Loucy (cell line): ENCODE data around the gene TNK1.

ENCODE experiments used
- EZH2phosphoT487 ChIP-seq: fragments of 200-600 bp; IDR thresholded peaks from 2 replicates; pipeline ENCODE4 v1.6.1; 2018; ENCODE audit warnings: antibody characterized with exemption, mild to moderate bottlenecking, moderate library complexity, borderline replicate concordance
- TF ChIP-seq, protein P1 (sequence below): fragments of 200-600 bp; sonication (generic); conservative IDR thresholded peaks from 2 replicates; pipeline ENCODE4 v1.5.1; 2014; ENCODE audit warnings: mild to moderate bottlenecking, antibody characterized with exemption, low read length

GRCh38 chr17:7437369-7437863, 56.5 kb downstream of the TNK1 start:
- TF ChIP-seq, protein P1, sequence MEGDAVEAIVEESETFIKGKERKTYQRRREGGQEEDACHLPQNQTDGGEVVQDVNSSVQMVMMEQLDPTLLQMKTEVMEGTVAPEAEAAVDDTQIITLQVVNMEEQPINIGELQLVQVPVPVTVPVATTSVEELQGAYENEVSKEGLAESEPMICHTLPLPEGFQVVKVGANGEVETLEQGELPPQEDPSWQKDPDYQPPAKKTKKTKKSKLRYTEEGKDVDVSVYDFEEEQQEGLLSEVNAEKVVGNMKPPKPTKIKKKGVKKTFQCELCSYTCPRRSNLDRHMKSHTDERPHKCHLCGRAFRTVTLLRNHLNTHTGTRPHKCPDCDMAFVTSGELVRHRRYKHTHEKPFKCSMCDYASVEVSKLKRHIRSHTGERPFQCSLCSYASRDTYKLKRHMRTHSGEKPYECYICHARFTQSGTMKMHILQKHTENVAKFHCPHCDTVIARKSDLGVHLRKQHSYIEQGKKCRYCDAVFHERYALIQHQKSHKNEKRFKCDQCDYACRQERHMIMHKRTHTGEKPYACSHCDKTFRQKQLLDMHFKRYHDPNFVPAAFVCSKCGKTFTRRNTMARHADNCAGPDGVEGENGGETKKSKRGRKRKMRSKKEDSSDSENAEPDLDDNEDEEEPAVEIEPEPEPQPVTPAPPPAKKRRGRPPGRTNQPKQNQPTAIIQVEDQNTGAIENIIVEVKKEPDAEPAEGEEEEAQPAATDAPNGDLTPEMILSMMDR, result no peak
- no peak for TF ChIP-seq EZH2phosphoT487
